Thyroid gland (tissue), 4 donors: ENCODE data around the gene PHKA1.

Experiments
- CTCF ChIP-seq, 6 experiments: fragments of 200-600 bp in 3 of 6; fragments of 450-650 bp in 3 of 6; sonication (generic) in 3 of 6; IDR thresholded peaks; one replicate each; pipeline ENCODE4 v1.5.1; 2016 to 2019; ENCODE audit warnings: antibody characterized with exemption in 6 of 6, mild to moderate bottlenecking in 2 of 6, inconsistent platforms in 1 of 6, moderate library complexity in 1 of 6
- POLR2A ChIP-seq, 2 donors: fragments of 450-650 bp; IDR thresholded peaks; one replicate each; pipeline ENCODE4 v1.6.1; 2017; ENCODE audit warnings: antibody characterized with exemption in 2 of 2, mild to moderate bottlenecking in 2 of 2, moderate library complexity in 1 of 2

DNA sequence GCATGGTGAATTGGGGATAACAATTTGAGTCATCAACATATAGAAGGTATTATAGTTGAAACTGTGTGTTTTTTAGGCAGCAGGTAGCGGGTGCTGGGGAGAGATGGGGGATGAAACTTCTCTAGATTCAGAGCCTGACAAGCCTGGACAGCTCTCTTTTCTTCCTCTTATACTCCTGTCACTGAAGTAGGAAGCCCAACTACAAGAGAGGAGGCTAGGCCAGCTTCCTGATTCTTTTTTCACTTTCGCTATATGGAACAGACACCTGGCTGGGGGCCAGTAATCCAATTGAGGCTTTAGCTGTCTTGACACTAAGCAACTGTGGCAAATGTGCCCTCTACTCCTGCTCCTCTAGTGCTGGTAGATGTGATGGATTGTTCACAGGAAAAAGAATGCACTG lies 69.2 kb downstream of the PHKA1 start:
- TF ChIP-seq POLR2A (IDR thresholded peaks at IDR 0.05) (no peak), CTCF (IDR thresholded peaks at IDR 0.05) (no peak)
